T-helper 22 cell (primary cell): ENCODE results near the gene MALSU1.

Experiments used
- DNase-seq: peaks from one replicate; pipeline ENCODE4 v3.0.0-alpha.2; 2020; ENCODE audit warnings: low read depth

MALSU1 gene

GRCh38 chr7:23335621-23336020, 36.5 kb downstream of the MALSU1 start:
- no peak for DNase-seq

- DNase-seq = no peak
Measured at GRCh38 chr7:23336086-23336485, 36.9 kb downstream of the MALSU1 start.

- DNase-seq = no peak
Measured at GRCh38 chr7:23336799-23337283, 37.7 kb downstream of the MALSU1 start.

GRCh38 chr7:23337374-23337773, 38.2 kb downstream of the MALSU1 start:
- no peak for DNase-seq

- no peak for DNase-seq
Measured at GRCh38 chr7:23338439-23338838, 39.3 kb downstream of the MALSU1 start.

GRCh38 chr7:23338863-23339262, 39.7 kb downstream of the MALSU1 start:
- DNase-seq = no peak

- no peak for DNase-seq
Measured at GRCh38 chr7:23341846-23342598, 42.9 kb downstream of the MALSU1 start.

- no peak for DNase-seq
Measured at GRCh38 chr7:23343102-23343501, 44.0 kb downstream of the MALSU1 start.

GRCh38 chr7:23343806-23344475, 44.8 kb downstream of the MALSU1 start:
- no peak for DNase-seq

- DNase-seq = no peak
Measured at GRCh38 chr7:23345601-23346000, 46.5 kb downstream of the MALSU1 start.

GRCh38 chr7:23346316-23346715, 47.2 kb downstream of the MALSU1 start:
- DNase-seq = no peak

- DNase-seq = no peak
Measured at GRCh38 chr7:23347033-23347681, 48.0 kb downstream of the MALSU1 start.

GRCh38 chr7:23347682-23348180, 48.6 kb downstream of the MALSU1 start:
- no peak for DNase-seq

- DNase-seq = no peak
Measured at GRCh38 chr7:23349484-23350157, 50.5 kb downstream of the MALSU1 start.

- no peak for DNase-seq
Measured at GRCh38 chr7:23350466-23350865, 51.3 kb downstream of the MALSU1 start.

- no peak for DNase-seq
Measured at GRCh38 chr7:23353172-23353571, 54.0 kb downstream of the MALSU1 start.

GRCh38 chr7:23356168-23356567, 57.0 kb downstream of the MALSU1 start:
- DNase-seq = no peak

GRCh38 chr7:23356726-23357125, 57.6 kb downstream of the MALSU1 start:
- DNase-seq = no peak

GRCh38 chr7:23357190-23358093, 58.3 kb downstream of the MALSU1 start:
- DNase-seq = no peak

GRCh38 chr7:23358152-23358674, 59.1 kb downstream of the MALSU1 start:
- DNase-seq = no peak
